AG04450 (cell line): ENCODE measurements around the gene DGKI. TPM values are rescaled to one million over a fixed set of nuclear protein-coding genes. Genes with fewer than 3 reads are reported as not detected.

Source experiments
- CTCF ChIA-PET: fragments of 300-600, 350-600 bp; formaldehyde crosslinking; extraction: SDS; loops from one replicate; lab custom pipeline; 2022; ENCODE audit warnings: antibody characterized with exemption, inconsistent platforms; lab: Charles Lee
- POLR2A ChIA-PET: fragments of 350-600 bp; formaldehyde crosslinking; extraction: SDS; loops from one replicate; lab custom pipeline; 2021; ENCODE audit warnings: antibody characterized with exemption, inconsistent platforms; lab: Yijun Ruan, JAX
- DNase-seq: peaks from one replicate; pipeline ENCODE4 v3.0.0-alpha.2; 2011; ENCODE audit warnings: low read depth, low spot score
- H3K27ac ChIP-seq: one replicate; pipeline ENCODE4 v1.5.1; 2012; ENCODE audit warnings: low read depth, low read length, control low read depth
- H3K27me3 ChIP-seq: one replicate; pipeline ENCODE4 v1.6.0; 2012; ENCODE audit warnings: low read length; ENCODE audit not compliant: control insufficient read depth, insufficient read depth
- H3K4me3 ChIP-seq: 2 replicates; pipeline ENCODE4 v1.5.1; 2011; ENCODE audit warnings: mild to moderate bottlenecking, low read depth, low read length, control low read depth
- H3K9me3 ChIP-seq: 2 replicates; pipeline ENCODE4 v1.5.1; 2012; ENCODE audit warnings: low read length; ENCODE audit not compliant: control insufficient read depth, insufficient read depth
- CTCF ChIP-seq: IDR thresholded peaks from 2 replicates; pipeline ENCODE4 v1.5.1; 2011; ENCODE audit warnings: low read depth, low read length, control low read depth, inconsistent platforms
- polyA plus RNA-seq: library from polyadenylated mRNA; depleted of rRNA; stranded (reverse); fragments of >200 nt; gene quantifications from 2 replicates; pipeline ENCODE4 v1.2.3, GENCODE V29; 2011

The DGKI gene
- polyA plus RNA-seq, 1 experiment = 3.1 TPM

- no peaks in the 10 kb centered on the region for H3K9me3 ChIP-seq
- DNase-seq = no peak
- H3K4me3 ChIP-seq = no peak overlapping the region
- no peak for TF ChIP-seq CTCF
- ChIA-PET POLR2A (no interaction called here), CTCF (interaction anchor here (7.8 kb wide), 1 partner anchor 9 kb away, joined by 104 read pairs; no protein-coding TSS in a partner anchor)
- H3K27ac ChIP-seq = no peak overlapping the region
- H3K27me3 ChIP-seq = no peaks in the 10 kb centered on the region
These were observed 181.9 kb downstream of the DGKI start for GRCh38 chr7:137664846-137665245.

GRCh38 chr7:137661634-137662033 lies 185.1 kb downstream of the DGKI start:
- H3K27ac ChIP-seq = no peak overlapping the region
- DNase-seq = no peak
- TF ChIP-seq CTCF = no peak
- no peaks in the 10 kb centered on the region for H3K9me3 ChIP-seq
- CTCF ChIA-PET = interaction anchor here (1.0 kb wide), 1 partner anchor 253 kb away, joined by 3 read pairs; no protein-coding TSS in a partner anchor
- H3K27me3 ChIP-seq = no peaks in the 10 kb centered on the region
- H3K4me3 ChIP-seq = no peak overlapping the region
- POLR2A ChIA-PET = no interaction called here

- Histone ChIP-seq H3K9me3 (no peaks in the 10 kb centered on the region), H3K27ac (no peak overlapping the region), H3K27me3 (no peaks in the 10 kb centered on the region), H3K4me3 (no peak overlapping the region)
- DNase-seq = no peak
- CTCF ChIA-PET = interaction anchor here (2.7 to 5.3 kb wide), 3 partner anchors 24 to 244 kb away, joined by 15 to 123 read pairs (median 38); no protein-coding TSS in a partner anchor
- no peak for TF ChIP-seq CTCF
- POLR2A ChIA-PET = no interaction called here
These were observed 188.4 kb downstream of the DGKI start for GRCh38 chr7:137658190-137658900.

GRCh38 chr7:137657476-137658189 lies 189.1 kb downstream of the DGKI start:
- H3K4me3 ChIP-seq = no peak overlapping the region
- DNase-seq = no peak
- H3K27me3 ChIP-seq = no peaks in the 10 kb centered on the region
- TF ChIP-seq CTCF = no peak
- CTCF ChIA-PET = interaction anchor here (1.0 to 5.3 kb wide), 14 partner anchors 10 to 350 kb away, joined by 4 to 123 read pairs (median 22); partner anchors contain the start of gene CREB3L2
- POLR2A ChIA-PET = no interaction called here
- H3K9me3 ChIP-seq = no peaks in the 10 kb centered on the region
- no peak overlapping the region for H3K27ac ChIP-seq
